Progenitor cell of endocrine pancreas (in vitro differentiated cells): ENCODE data around the gene WDR81. TPM values are rescaled to one million over a fixed set of nuclear protein-coding genes. Genes with fewer than 3 reads are reported as not detected.
A peak's percentile ranks its signal among the peaks of the same experiment; 100 is the strongest.
"Not testable (repeated sequence)": the region's sequence is repeated elsewhere in the genome, so short reads cannot be mapped to it uniquely, and the experiment has no call there.

Experiments
- DNase-seq: peaks from one replicate; pipeline ENCODE4 v3.0.0; 2021; ENCODE audit warnings: low spot score; ENCODE audit not compliant: unreplicated experiment
- H3K27ac Mint-ChIP-seq: 2 replicates; pipeline ENCODE4 v1.8.0; 2021; ENCODE audit warnings: mild to moderate bottlenecking, moderate library complexity, mixed read lengths
- H3K27me3 Mint-ChIP-seq: 2 replicates; pipeline ENCODE4 v1.8.0; 2021; ENCODE audit warnings: mixed read lengths
- H3K36me3 Mint-ChIP-seq: 2 replicates; pipeline ENCODE4 v1.8.0; 2022; ENCODE audit warnings: mixed read lengths; ENCODE audit not compliant: insufficient read depth
- H3K4me1 Mint-ChIP-seq: 2 replicates; pipeline ENCODE4 v1.8.0; 2021; ENCODE audit warnings: low read depth, mixed read lengths
- H3K4me3 Mint-ChIP-seq: 2 replicates; pipeline ENCODE4 v1.8.0; 2021; ENCODE audit warnings: low read depth, mild to moderate bottlenecking, moderate library complexity, mixed read lengths
- H3K9me3 Mint-ChIP-seq: 2 replicates; pipeline ENCODE4 v1.8.0; 2021; ENCODE audit warnings: low read depth, mixed read lengths
- total RNA-seq: library from RNA; stranded (reverse); gene quantifications from 2 replicates; pipeline ENCODE4 v1.2.1, GENCODE V29; 2021
- TF ChIP-seq, protein P1 (sequence below): fragments of 200-600 bp; sonication (generic); IDR thresholded peaks from one replicate; pipeline ENCODE4 v1.5.0; 2021; ENCODE audit warnings: antibody characterized with exemption, mild to moderate bottlenecking; ENCODE audit not compliant: unreplicated experiment

WDR81 gene
- total RNA-seq, 1 donor from 2014 or later: 22.1 TPM

DNA sequence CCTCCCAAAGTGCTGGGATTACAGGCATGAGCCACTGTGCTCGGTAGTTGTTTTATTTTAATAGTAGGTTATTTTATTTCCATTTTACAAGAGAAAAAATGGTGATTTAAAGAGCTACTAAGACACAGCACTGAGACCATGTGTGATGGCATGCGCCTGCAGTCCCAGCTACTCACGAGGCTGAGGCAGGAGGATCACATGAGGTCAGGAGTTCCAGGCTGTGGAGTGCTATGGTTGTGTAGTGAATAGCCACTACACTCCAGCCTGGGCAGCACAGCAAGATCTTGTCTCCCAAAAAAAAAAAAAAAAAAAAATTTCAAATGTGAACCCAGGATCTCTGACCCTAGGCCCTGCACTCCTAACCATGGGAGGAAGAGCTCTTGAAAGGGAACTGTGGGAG, 41.1 kb downstream of the WDR81 start:
- H3K36me3 Mint-ChIP-seq: peaks cover 7% of the 10 kb centered on the region
- H3K4me3 Mint-ChIP-seq: no peak overlapping the region
- TF ChIP-seq, protein P1, sequence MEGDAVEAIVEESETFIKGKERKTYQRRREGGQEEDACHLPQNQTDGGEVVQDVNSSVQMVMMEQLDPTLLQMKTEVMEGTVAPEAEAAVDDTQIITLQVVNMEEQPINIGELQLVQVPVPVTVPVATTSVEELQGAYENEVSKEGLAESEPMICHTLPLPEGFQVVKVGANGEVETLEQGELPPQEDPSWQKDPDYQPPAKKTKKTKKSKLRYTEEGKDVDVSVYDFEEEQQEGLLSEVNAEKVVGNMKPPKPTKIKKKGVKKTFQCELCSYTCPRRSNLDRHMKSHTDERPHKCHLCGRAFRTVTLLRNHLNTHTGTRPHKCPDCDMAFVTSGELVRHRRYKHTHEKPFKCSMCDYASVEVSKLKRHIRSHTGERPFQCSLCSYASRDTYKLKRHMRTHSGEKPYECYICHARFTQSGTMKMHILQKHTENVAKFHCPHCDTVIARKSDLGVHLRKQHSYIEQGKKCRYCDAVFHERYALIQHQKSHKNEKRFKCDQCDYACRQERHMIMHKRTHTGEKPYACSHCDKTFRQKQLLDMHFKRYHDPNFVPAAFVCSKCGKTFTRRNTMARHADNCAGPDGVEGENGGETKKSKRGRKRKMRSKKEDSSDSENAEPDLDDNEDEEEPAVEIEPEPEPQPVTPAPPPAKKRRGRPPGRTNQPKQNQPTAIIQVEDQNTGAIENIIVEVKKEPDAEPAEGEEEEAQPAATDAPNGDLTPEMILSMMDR: no peak
- no peaks in the 10 kb centered on the region for H3K27me3 Mint-ChIP-seq
- H3K9me3 Mint-ChIP-seq: no peaks in the 10 kb centered on the region
- peaks cover 36% of the 10 kb centered on the region for H3K4me1 Mint-ChIP-seq
- no peak overlapping the region for H3K27ac Mint-ChIP-seq
- no peak for DNase-seq

DNA sequence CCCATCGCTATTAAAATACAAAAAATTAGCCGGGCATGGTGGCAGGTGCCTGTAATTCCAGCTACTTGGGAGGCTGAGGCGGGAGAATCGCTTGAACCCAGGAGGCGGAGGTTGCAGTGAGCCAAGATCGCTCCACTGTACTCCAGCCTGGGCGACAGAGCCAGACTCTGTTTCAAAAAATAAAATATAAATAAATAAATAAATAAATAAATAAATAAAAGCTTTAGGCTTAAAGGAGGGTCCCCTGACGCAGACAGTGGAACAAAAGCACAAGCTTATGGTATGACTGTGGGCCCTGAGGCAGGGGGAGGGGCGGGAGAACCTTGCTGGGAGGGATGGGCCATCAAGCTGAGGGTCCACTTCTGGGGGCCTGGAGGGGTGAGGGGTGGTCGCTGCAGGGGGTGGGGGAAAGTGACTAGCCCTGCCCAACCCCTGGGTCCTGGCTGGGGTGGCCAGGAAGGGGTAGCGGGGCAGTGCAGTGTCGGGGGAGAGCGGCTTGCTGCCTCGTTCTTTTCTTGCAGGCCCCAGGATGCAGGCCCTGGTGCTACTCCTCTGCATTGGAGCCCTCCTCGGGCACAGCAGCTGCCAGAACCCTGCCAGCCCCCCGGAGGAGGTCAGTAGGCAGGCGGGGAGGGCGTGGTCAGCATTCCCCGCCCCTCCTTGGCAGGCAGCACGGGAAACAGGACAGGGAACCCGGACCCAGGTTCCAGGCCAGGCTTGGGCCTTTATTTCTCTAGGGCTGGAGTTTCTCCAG, 42.1 kb downstream of the WDR81 start:
- H3K36me3 Mint-ChIP-seq: peaks cover 8% of the 10 kb centered on the region
- TF ChIP-seq, protein P1: no peak
- DNase-seq: no peak
- H3K4me3 Mint-ChIP-seq: no peak overlapping the region
- H3K27ac Mint-ChIP-seq: no peak overlapping the region
- H3K27me3 Mint-ChIP-seq: no peaks in the 10 kb centered on the region
- H3K9me3 Mint-ChIP-seq: no peaks in the 10 kb centered on the region
- H3K4me1 Mint-ChIP-seq: peaks cover 35% of the 10 kb centered on the region

DNA sequence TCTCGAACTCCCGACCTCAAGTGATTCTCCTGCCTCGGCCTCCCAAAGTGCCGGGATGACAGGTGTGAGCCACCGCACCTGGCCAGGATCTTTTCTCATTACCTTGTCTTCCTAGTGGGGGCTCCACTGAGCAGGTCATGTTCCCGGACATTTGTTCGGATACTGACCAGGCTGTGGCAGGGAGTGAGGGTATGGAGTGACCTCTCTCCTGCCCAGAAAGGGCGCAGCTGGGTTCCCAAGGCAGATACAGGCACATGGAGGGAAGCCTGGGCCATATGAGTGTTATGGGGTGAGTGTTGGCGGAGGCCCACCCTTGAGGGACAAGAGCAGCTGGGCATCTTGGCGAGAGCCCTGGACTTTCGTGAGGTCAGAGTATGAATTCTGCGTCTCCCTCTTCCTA, 42.9 kb downstream of the WDR81 start:
- Mint-ChIP-seq H3K27me3 (no peaks in the 10 kb centered on the region), H3K27ac (no peak overlapping the region), H3K36me3 (peaks cover 10% of the 10 kb centered on the region), H3K4me3 (no peak overlapping the region), H3K4me1 (peaks cover 30% of the 10 kb centered on the region), H3K9me3 (no peaks in the 10 kb centered on the region)
- no peak for DNase-seq
- TF ChIP-seq, protein P1: peak; percentile 15

DNA sequence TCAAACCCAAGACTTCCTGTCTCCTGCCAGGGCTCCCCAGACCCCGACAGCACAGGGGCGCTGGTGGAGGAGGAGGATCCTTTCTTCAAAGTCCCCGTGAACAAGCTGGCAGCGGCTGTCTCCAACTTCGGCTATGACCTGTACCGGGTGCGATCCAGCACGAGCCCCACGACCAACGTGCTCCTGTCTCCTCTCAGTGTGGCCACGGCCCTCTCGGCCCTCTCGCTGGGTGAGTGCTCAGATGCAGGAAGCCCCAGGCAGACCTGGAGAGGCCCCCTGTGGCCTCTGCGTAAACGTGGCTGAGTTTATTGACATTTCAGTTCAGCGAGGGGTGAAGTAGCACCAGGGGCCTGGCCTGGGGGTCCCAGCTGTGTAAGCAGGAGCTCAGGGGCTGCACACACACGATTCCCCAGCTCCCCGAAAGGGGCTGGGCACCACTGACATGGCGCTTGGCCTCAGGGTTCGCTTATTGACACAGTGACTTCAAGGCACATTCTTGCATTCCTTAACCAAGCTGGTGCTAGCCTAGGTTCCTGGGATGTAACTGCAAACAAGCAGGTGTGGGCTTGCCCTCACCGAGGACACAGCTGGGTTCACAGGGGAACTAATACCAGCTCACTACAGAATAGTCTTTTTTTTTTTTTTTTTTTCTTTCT, 45.4 kb downstream of the WDR81 start:
- peaks cover 13% of the 10 kb centered on the region for H3K4me1 Mint-ChIP-seq
- H3K4me3 Mint-ChIP-seq: no peak overlapping the region
- H3K9me3 Mint-ChIP-seq: no peaks in the 10 kb centered on the region
- H3K27me3 Mint-ChIP-seq: no peaks in the 10 kb centered on the region
- TF ChIP-seq, protein P1: no peak
- peak overlapping the region; percentile 96 for H3K27ac Mint-ChIP-seq
- peaks cover 11% of the 10 kb centered on the region for H3K36me3 Mint-ChIP-seq
- peak; percentile 55 for DNase-seq

DNA sequence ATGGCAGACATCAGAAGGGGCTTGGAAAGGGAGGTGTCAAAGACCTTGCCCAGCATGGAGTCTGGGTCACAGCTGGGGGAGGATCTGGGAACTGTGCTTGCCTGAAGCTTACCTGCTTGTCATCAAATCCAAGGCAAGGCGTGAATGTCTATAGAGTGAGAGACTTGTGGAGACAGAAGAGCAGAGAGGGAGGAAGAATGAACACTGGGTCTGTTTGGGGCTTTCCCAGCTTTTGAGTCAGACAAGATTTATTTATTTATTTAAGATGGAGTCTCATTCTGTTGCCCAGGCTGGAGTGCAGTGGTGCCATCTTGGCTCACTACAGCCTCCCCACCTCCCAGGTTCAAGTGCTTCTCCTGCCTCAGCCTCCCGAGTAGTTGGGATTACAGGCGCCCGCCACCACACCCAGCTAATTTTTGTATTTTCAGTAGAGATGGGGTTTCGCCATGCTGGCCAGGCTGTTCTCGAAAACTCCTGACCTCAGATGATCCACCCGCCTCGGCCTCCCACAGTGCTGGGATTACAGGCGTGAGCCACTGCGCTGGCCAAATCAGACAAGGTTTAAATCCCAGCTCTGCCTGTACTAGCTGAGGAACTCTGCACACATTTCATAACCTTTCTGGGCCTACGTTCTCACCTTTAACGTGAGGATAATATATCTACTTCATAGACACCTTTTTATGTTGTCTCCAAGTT, 48.6 kb downstream of the WDR81 start:
- not testable (repeated sequence) for H3K9me3 Mint-ChIP-seq, H3K27me3 Mint-ChIP-seq, DNase-seq, H3K4me3 Mint-ChIP-seq
- peak overlapping the region; percentile 89 for H3K27ac Mint-ChIP-seq
- peaks cover 10% of the 10 kb centered on the region for H3K4me1 Mint-ChIP-seq
- H3K36me3 Mint-ChIP-seq: peaks cover 13% of the 10 kb centered on the region
